Esophagus squamous epithelium (tissue), 5 donors: Measurements from ENCODE around the gene TSPEAR. TPM values are rescaled to one million over a fixed set of nuclear protein-coding genes. Genes with fewer than 3 reads are reported as not detected.

ENCODE experiments used
- DNase-seq: peaks from one replicate; lab custom pipeline; 2025; lab: John Stamatoyannopoulos, UW
- H3K27ac ChIP-seq, 4 donors: fragments of 200-600 bp; sonication (generic); one replicate each; pipeline ENCODE4 v1.5.1; 2016 to 2019; ENCODE audit warnings: mild to moderate bottlenecking in 1 of 4
- H3K27me3 ChIP-seq, 4 donors: fragments of 200-600 bp; sonication (generic); 1 replicate in 3 of 4; 2 replicates in 1 of 4; pipeline versions ENCODE4 v1.5.1 to v1.6.0; 2017 to 2021; ENCODE audit warnings: antibody characterized with exemption in 1 of 4
- H3K36me3 ChIP-seq, 3 donors: fragments of 200-600 bp; sonication (generic); one replicate each; pipeline ENCODE4 v1.5.1; 2016 to 2019
- H3K4me1 ChIP-seq, 3 donors: fragments of 200-600 bp; sonication (generic); one replicate each; pipeline ENCODE4 v1.5.1; 2017 to 2019
- H3K4me3 ChIP-seq, 4 donors: fragments of 200-600 bp; sonication (generic); 1 replicate in 3 of 4; 2 replicates in 1 of 4; pipeline ENCODE4 v1.5.1; 2016 to 2019; ENCODE audit warnings: mild to moderate bottlenecking in 2 of 4, moderate library complexity in 1 of 4
- H3K9me3 ChIP-seq, 3 donors: fragments of 200-600 bp; sonication (generic); one replicate each; pipeline ENCODE4 v1.5.1; 2016 to 2019
- CTCF ChIP-seq, 6 experiments: fragments of 450-650 bp in 4 of 6; fragments of 200-600 bp in 2 of 6; sonication (generic) in 2 of 6; IDR thresholded peaks; one replicate each; pipeline ENCODE4 v1.5.1; 2016 to 2019; ENCODE audit warnings: antibody characterized with exemption in 6 of 6, mild to moderate bottlenecking in 4 of 6, moderate library complexity in 4 of 6
- POLR2A ChIP-seq, 4 donors: fragments of 450-650 bp; IDR thresholded peaks; one replicate each; pipeline ENCODE4 v1.6.1; 2017; ENCODE audit warnings: antibody characterized with exemption in 4 of 4, mild to moderate bottlenecking in 4 of 4, moderate library complexity in 3 of 4
- WGBS, 2 donors: methylation state at CpG; one replicate each; pipeline ENCODE4 v1.1.5; 2018; 5-methylcytosine and 5-hydroxymethylcytosine counted together
- intact Hi-C: fragments of 100-400 bp; cut with DNase I; formaldehyde crosslinking; loops from one replicate; pipeline ENCODE4 v1.15.0; 2022
- total RNA-seq, 4 donors: library from RNA; depleted of rRNA; stranded (reverse); fragments of >200 nt; gene quantifications; one replicate each; pipeline ENCODE4 v1.1.0, GENCODE V29; 2016
- donor health status: DM: yes; HTN: yes; CAD: no.

Gene TSPEAR
- total RNA-seq, 4 donors from 2014 or later = not detected

- H3K36me3 ChIP-seq = no peaks in the 10 kb centered on the region
- no peak overlapping the region for H3K27ac ChIP-seq
- no peaks in the 10 kb centered on the region for H3K9me3 ChIP-seq
- TF ChIP-seq CTCF (IDR thresholded peaks at IDR 0.05) (no peak), POLR2A (IDR thresholded peaks at IDR 0.05) (no peak)
- H3K4me3 ChIP-seq = no peak overlapping the region
- intact Hi-C loops = no loop called here
- no peak for DNase-seq
- 87 to 88% methylated on average over 18 to 19 of the region's 19 CpGs for WGBS, 2 donors
- H3K4me1 ChIP-seq = no peaks in the 10 kb centered on the region
- H3K27me3 ChIP-seq = no peaks in the 10 kb centered on the region
Measured at GRCh38 chr21:44473915-44474555, 237.3 kb downstream of the TSPEAR start.

GRCh38 chr21:44471996-44472395 is 239.4 kb downstream of the TSPEAR start:
- no peak for DNase-seq
- intact Hi-C loops = no loop called here
- TF ChIP-seq POLR2A (IDR thresholded peaks at IDR 0.05) = no peak
- TF ChIP-seq CTCF (IDR thresholded peaks at IDR 0.05) = no peak
- Histone ChIP-seq H3K27me3 (no peaks in the 10 kb centered on the region), H3K27ac (no peak overlapping the region), H3K4me1 (no peaks in the 10 kb centered on the region), H3K9me3 (no peaks in the 10 kb centered on the region), H3K36me3 (no peaks in the 10 kb centered on the region), H3K4me3 (no peak overlapping the region)
- WGBS, 2 donors = 70 to 90% methylated on average over 5 to 6 of the region's 6 CpGs

- Histone ChIP-seq H3K36me3 (no peaks in the 10 kb centered on the region), H3K27me3 (no peaks in the 10 kb centered on the region), H3K9me3 (no peaks in the 10 kb centered on the region), H3K4me3 (no peak overlapping the region), H3K4me1 (no peaks in the 10 kb centered on the region), H3K27ac (no peak overlapping the region)
- no peak for TF ChIP-seq CTCF (IDR thresholded peaks at IDR 0.05)
- TF ChIP-seq POLR2A (IDR thresholded peaks at IDR 0.05) = no peak
- intact Hi-C loops = no loop called here
- DNase-seq = no peak
Measured at GRCh38 chr21:44471341-44471740, 240.0 kb downstream of the TSPEAR start.

- no peak overlapping the region for H3K4me3 ChIP-seq
- H3K27ac ChIP-seq = no peak overlapping the region
- H3K4me1 ChIP-seq = no peaks in the 10 kb centered on the region
- DNase-seq = no peak
- intact Hi-C loops = no loop called here
- no peaks in the 10 kb centered on the region for H3K27me3 ChIP-seq
- TF ChIP-seq CTCF (IDR thresholded peaks at IDR 0.05) (no peak), POLR2A (IDR thresholded peaks at IDR 0.05) (no peak)
- no peaks in the 10 kb centered on the region for H3K9me3 ChIP-seq
- WGBS, 2 donors = 100% methylated on average over 1 of the region's 15 CpGs
- no peaks in the 10 kb centered on the region for H3K36me3 ChIP-seq
Measured at GRCh38 chr21:44467859-44468195, 243.5 kb downstream of the TSPEAR start.

- 91 to 98% methylated on average over 11 to 19 of the region's 36 CpGs for WGBS, 2 donors
- H3K4me3 ChIP-seq = no peak overlapping the region
- H3K9me3 ChIP-seq = no peaks in the 10 kb centered on the region
- no peak for TF ChIP-seq POLR2A (IDR thresholded peaks at IDR 0.05)
- no peak for TF ChIP-seq CTCF (IDR thresholded peaks at IDR 0.05)
- H3K27me3 ChIP-seq = no peaks in the 10 kb centered on the region
- no peak for DNase-seq
- H3K36me3 ChIP-seq = no peaks in the 10 kb centered on the region
- intact Hi-C loops = no loop called here
- no peak overlapping the region for H3K27ac ChIP-seq
- H3K4me1 ChIP-seq = no peaks in the 10 kb centered on the region
Measured at GRCh38 chr21:44466996-44467858, 244.1 kb downstream of the TSPEAR start.
